Measurements from ENCODE around the gene LIPJ. TPM values are rescaled to one million over a fixed set of nuclear protein-coding genes. Genes with fewer than 3 reads are reported as not detected.

Gene LIPJ
- total RNA-seq, 5 donors from 2014 or later (not counting 1 experiment from before 2014, with no cell fraction given): 0.09 to 0.21 (median 0.16) TPM; not detected in 2

DNA sequence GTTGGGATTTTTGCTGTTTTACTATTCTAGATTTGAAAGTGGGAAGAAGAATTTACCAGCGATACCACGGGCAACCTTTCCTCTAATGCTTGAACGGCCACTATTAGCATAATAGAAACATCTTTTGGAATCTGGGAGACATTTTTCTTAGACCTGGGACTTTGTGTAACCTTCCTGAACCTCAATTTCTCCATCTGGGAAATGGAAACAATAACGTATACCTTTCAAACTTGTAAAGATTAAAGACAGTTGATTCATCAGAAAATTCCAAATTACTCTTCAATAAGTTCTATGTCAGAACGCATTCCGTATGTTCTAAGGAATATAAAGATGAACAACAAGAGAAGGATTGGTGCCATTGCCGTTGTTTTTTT, 3.0 kb upstream of the LIPJ start:
- Histone ChIP-seq H3K4me1 (ENCODE audit: control insufficient read depth in 1 of 2, extremely low read depth in 1 of 2, insufficient read depth in 2 of 2, low read length in 2 of 2) (peaks cover 5 to 12% of the 10 kb centered on the region in 2 experiments), H3K36me3 (ENCODE audit: control insufficient read depth in 2 of 2, extremely low read depth in 1 of 2, insufficient read depth in 1 of 2, low read length in 1 of 2) (no peaks in the 10 kb centered on the region), H3K27ac (ENCODE audit: low read length) (peak overlapping the region; percentile 85), H3K4me3 (ENCODE audit: control insufficient read depth in 1 of 2, extremely low read depth in 1 of 2, low read length in 1 of 2) (peak overlapping the region; percentile 81 to 84), H3K9me3 (no peaks in the 10 kb centered on the region), H3K27me3 (replicated peaks in 1 of 2; ENCODE audit: control insufficient read depth in 2 of 2, extremely low read depth in 1 of 2, insufficient read depth in 2 of 2, low read length in 1 of 2) (peaks cover 0 to 3% of the 10 kb centered on the region in 2 experiments)
- ATAC-seq (replicated peaks in 1 of 4) (no peak), DNase-seq (no peak)
- Mint-ChIP-seq H3K9me3 (peaks cover 0 to 5% (median 0%) of the 10 kb centered on the region in 3 donors), H3K4me1 (peaks cover 8 to 16% (median 11%) of the 10 kb centered on the region in 3 donors), H3K27me3 (peaks cover 0 to 3% of the 10 kb centered on the region in 2 donors), H3K27ac (peak overlapping the region; percentile 91 to 95), H3K4me3 (peak overlapping the region; percentile 87 to 92 (median 91)), H3K36me3 (peaks cover 4% of the 10 kb centered on the region)
- POLR2A ChIA-PET: interaction anchor here in 1 of 2 donors (1.0 kb wide), 1 partner anchor 765 kb away, joined by 4 read pairs; the partner anchor contains the start of gene ATAD1
- CTCF ChIA-PET: interaction anchor here (0.7 to 2.5 kb wide), 9 partner anchors 9 to 769 kb away, joined by 3 to 12 read pairs (median 7); partner anchors contain the start of gene ATAD1 (in 1 of the 2)
- WGBS (ENCODE audit: insufficient coverage): no CpG with 5 or more reads among the region's 7 CpGs

DNA sequence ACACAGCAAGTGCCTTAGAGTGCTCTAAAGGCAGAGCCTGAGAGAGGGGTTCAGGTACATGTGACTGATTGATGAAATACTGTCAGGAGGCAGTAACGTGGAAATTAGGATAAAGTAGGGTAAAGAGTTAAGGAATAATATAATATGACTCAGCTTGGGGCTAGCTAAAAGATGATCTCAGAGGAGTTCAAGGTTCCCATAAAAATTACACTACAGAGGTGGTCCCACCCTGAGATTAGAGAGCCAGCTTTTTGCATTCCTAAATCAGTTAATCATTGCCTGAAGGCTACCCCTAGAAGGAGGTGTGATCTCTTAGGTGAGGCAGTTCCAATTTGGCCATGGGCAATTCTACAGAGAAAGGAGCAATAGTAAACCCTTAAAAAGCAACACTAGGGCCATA, 5.8 kb downstream of the LIPJ start:
- Histone ChIP-seq H3K9me3 (no peaks in the 10 kb centered on the region), H3K36me3 (ENCODE audit: control insufficient read depth in 2 of 2, extremely low read depth in 1 of 2, insufficient read depth in 1 of 2, low read length in 1 of 2) (no peaks in the 10 kb centered on the region), H3K27me3 (replicated peaks in 1 of 2; ENCODE audit: control insufficient read depth in 2 of 2, extremely low read depth in 1 of 2, insufficient read depth in 2 of 2, low read length in 1 of 2) (no peaks in the 10 kb centered on the region), H3K27ac (ENCODE audit: low read length) (no peak overlapping the region), H3K4me3 (ENCODE audit: control insufficient read depth in 1 of 2, extremely low read depth in 1 of 2, low read length in 1 of 2) (no peak overlapping the region), H3K4me1 (ENCODE audit: control insufficient read depth in 1 of 2, extremely low read depth in 1 of 2, insufficient read depth in 2 of 2, low read length in 2 of 2) (no peaks in the 10 kb centered on the region)
- DNase-seq: no peak
- H3K27ac Mint-ChIP-seq: no peak overlapping the region
- H3K27me3 Mint-ChIP-seq: peaks cover 0 to 4% of the 10 kb centered on the region in 2 donors
- ChIA-PET CTCF (interaction anchor here in 1 of 2 donors (2.0 kb wide), 1 partner anchor 9 kb away, joined by 9 read pairs; the partner anchor contains the start of gene RNLS), POLR2A (no interaction called here)
- H3K4me1 Mint-ChIP-seq: no peaks in the 10 kb centered on the region
- ATAC-seq (replicated peaks in 1 of 4): no peak
- WGBS (ENCODE audit: insufficient coverage): no CpG with 5 or more reads among the region's 1 CpG
- H3K36me3 Mint-ChIP-seq: no peaks in the 10 kb centered on the region
- no peak overlapping the region for H3K4me3 Mint-ChIP-seq
- H3K9me3 Mint-ChIP-seq: no peaks in the 10 kb centered on the region

DNA sequence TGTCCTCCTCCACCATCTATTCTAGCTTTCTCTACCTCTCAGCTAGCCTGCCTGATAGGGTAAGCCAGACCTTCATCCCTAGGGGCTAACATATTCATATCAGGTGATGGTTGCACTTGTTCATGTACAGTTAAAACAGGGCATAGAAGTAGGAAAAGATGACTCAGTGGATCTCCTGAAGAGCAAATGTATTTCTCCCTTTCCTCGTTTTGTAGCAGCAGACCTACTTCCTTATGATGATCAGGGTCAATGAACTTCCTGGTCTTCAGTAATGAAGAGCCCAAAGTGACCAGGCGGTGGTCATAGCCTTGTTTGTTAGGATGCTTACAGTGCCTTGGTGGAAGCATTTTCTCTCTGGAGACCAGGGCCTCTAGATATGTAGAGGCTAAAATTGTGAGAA, 6.3 kb downstream of the LIPJ start:
- WGBS (ENCODE audit: insufficient coverage): no CpG with 5 or more reads among the region's 2 CpGs
- ATAC-seq (replicated peaks in 1 of 4) (no peak), DNase-seq (no peak)
- no peaks in the 10 kb centered on the region for H3K9me3 Mint-ChIP-seq
- H3K36me3 ChIP-seq (ENCODE audit: control insufficient read depth in 2 of 2, extremely low read depth in 1 of 2, insufficient read depth in 1 of 2, low read length in 1 of 2): no peaks in the 10 kb centered on the region
- ChIA-PET CTCF (interaction anchor here in 1 of 2 donors (0.5 to 2.0 kb wide), 2 partner anchors 10 to 674 kb away, joined by 3 to 9 read pairs; partner anchors contain the start of gene RNLS), POLR2A (no interaction called here)
- no peaks in the 10 kb centered on the region for H3K4me1 ChIP-seq (ENCODE audit: control insufficient read depth in 1 of 2, extremely low read depth in 1 of 2, insufficient read depth in 2 of 2, low read length in 2 of 2)
- no peak overlapping the region for H3K4me3 Mint-ChIP-seq
- H3K4me1 Mint-ChIP-seq: no peaks in the 10 kb centered on the region
- no peak overlapping the region for H3K27ac Mint-ChIP-seq
- peaks cover 0 to 6% of the 10 kb centered on the region in 2 donors for H3K27me3 Mint-ChIP-seq
- H3K4me3 ChIP-seq (ENCODE audit: control insufficient read depth in 1 of 2, extremely low read depth in 1 of 2, low read length in 1 of 2): no peak overlapping the region
- H3K36me3 Mint-ChIP-seq: no peaks in the 10 kb centered on the region
- H3K27ac ChIP-seq (ENCODE audit: low read length): no peak overlapping the region
- no peaks in the 10 kb centered on the region for H3K9me3 ChIP-seq
- no peaks in the 10 kb centered on the region for H3K27me3 ChIP-seq (replicated peaks in 1 of 2; ENCODE audit: control insufficient read depth in 2 of 2, extremely low read depth in 1 of 2, insufficient read depth in 2 of 2, low read length in 1 of 2)

DNA sequence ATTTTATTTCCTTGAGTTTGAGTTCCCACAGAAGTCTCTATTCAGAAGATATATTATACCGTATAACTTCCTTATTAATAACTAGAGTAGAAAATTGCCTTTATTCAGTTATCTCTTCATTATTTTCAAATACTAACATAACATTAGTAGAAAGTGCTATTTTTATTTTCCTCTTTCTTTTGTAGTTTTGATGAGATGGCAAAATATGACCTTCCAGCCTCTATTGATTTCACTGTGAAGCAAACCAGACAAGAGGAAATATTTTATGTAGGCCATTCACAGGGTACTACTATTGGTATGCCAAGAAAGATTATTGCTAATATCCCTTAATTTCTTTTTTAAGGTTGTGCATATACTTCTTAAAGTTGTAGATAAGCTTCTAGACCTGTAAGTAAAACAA, 7.9 kb downstream of the LIPJ start:
- Mint-ChIP-seq H3K27me3 (peaks cover 0 to 12% of the 10 kb centered on the region in 2 donors), H3K4me1 (no peaks in the 10 kb centered on the region), H3K27ac (no peak overlapping the region), H3K4me3 (no peak overlapping the region), H3K36me3 (no peaks in the 10 kb centered on the region), H3K9me3 (no peaks in the 10 kb centered on the region)
- ChIA-PET POLR2A (no interaction called here), CTCF (no interaction called here)
- no peaks in the 10 kb centered on the region for H3K9me3 ChIP-seq
- DNase-seq (no peak), ATAC-seq (replicated peaks in 1 of 4) (no peak)
- no peaks in the 10 kb centered on the region for H3K4me1 ChIP-seq (ENCODE audit: control insufficient read depth in 1 of 2, extremely low read depth in 1 of 2, insufficient read depth in 2 of 2, low read length in 2 of 2)
- no peak overlapping the region for H3K4me3 ChIP-seq (ENCODE audit: control insufficient read depth in 1 of 2, extremely low read depth in 1 of 2, low read length in 1 of 2)
- H3K27ac ChIP-seq (ENCODE audit: low read length): no peak overlapping the region
- no CpG with 5 or more reads among the region's 1 CpG for WGBS (ENCODE audit: insufficient coverage)
- H3K27me3 ChIP-seq (replicated peaks in 1 of 2; ENCODE audit: control insufficient read depth in 2 of 2, extremely low read depth in 1 of 2, insufficient read depth in 2 of 2, low read length in 1 of 2): no peaks in the 10 kb centered on the region
- no peaks in the 10 kb centered on the region for H3K36me3 ChIP-seq (ENCODE audit: control insufficient read depth in 2 of 2, extremely low read depth in 1 of 2, insufficient read depth in 1 of 2, low read length in 1 of 2)

DNA sequence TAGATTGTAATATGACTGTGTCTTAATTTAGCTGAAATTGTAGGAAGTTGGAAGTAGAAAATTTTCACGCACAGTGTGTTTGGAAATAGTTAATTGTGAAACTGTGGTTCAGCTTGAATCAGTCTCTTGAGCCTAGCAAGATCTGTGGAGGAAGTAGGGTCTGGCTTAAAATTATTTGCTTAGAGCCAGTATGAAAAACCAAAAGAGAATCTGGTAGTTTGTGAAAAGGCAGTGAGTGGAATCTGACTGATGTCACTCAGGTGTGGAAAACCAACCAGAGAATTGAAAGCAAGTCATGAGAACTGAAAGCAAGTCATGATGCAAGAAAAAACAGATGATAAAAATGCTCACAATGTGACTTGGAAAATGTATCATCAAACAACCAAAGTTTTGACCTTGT, 11.5 kb downstream of the LIPJ start:
- H3K9me3 ChIP-seq: no peaks in the 10 kb centered on the region
- DNase-seq (no peak), ATAC-seq (replicated peaks in 1 of 4) (no peak)
- no peak overlapping the region for H3K27ac ChIP-seq (ENCODE audit: low read length)
- 90% methylated on average over 1 of the region's 1 CpG for WGBS (ENCODE audit: insufficient coverage)
- no peaks in the 10 kb centered on the region for H3K36me3 Mint-ChIP-seq
- no peaks in the 10 kb centered on the region for H3K27me3 ChIP-seq (replicated peaks in 1 of 2; ENCODE audit: control insufficient read depth in 2 of 2, extremely low read depth in 1 of 2, insufficient read depth in 2 of 2, low read length in 1 of 2)
- no peaks in the 10 kb centered on the region for H3K36me3 ChIP-seq (ENCODE audit: control insufficient read depth in 2 of 2, extremely low read depth in 1 of 2, insufficient read depth in 1 of 2, low read length in 1 of 2)
- H3K4me3 Mint-ChIP-seq: no peak overlapping the region
- peaks cover 2 to 12% of the 10 kb centered on the region in 2 donors for H3K27me3 Mint-ChIP-seq
- no peaks in the 10 kb centered on the region for H3K4me1 ChIP-seq (ENCODE audit: control insufficient read depth in 1 of 2, extremely low read depth in 1 of 2, insufficient read depth in 2 of 2, low read length in 2 of 2)
- no peaks in the 10 kb centered on the region for H3K4me1 Mint-ChIP-seq
- no peak overlapping the region for H3K4me3 ChIP-seq (ENCODE audit: control insufficient read depth in 1 of 2, extremely low read depth in 1 of 2, low read length in 1 of 2)
- ChIA-PET CTCF (no interaction called here), POLR2A (interaction anchor here in 1 of 2 donors (0.5 kb wide), 1 partner anchor 803 kb away, joined by 4 read pairs; no protein-coding TSS in a partner anchor)
- peaks cover 0 to 5% (median 0%) of the 10 kb centered on the region in 3 donors for H3K9me3 Mint-ChIP-seq
- H3K27ac Mint-ChIP-seq: no peak overlapping the region

DNA sequence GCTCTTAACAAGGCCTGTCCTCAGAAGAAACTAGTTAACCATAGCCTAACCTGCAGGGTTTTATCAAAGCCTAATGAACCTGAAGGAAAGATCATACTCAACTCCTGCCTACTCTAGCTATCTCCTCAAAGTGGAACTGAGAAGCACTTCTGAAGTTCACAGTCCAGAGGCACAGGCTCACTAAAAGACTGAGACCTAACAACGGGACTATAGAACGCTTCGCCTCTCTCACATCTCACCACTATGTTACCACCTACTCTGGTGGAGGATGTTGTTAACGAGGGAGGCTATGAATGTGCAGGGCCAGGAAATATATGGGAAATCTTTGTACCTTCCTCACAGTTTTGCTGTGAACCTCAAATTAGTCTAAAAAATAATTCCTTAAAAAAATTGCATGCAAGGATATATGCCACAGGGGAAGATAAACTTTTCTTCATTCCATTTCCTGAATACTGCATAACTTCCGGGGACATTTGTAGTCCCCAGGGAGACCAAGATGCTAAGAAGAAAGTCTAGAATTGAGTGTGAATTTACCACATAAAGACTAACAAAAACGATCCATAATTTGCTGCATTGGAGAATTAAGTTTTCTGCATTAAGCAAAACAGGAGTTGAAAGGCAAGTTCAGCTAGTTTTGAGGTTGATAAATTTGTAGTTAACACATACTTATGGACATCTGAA, 21.6 kb downstream of the LIPJ start:
- ATAC-seq (replicated peaks in 1 of 4) (no peak), DNase-seq (no peak)
- no peaks in the 10 kb centered on the region for H3K36me3 ChIP-seq (ENCODE audit: control insufficient read depth in 2 of 2, extremely low read depth in 1 of 2, insufficient read depth in 1 of 2, low read length in 1 of 2)
- ChIA-PET POLR2A (no interaction called here), CTCF (no interaction called here)
- Mint-ChIP-seq H3K9me3 (no peaks in the 10 kb centered on the region), H3K4me1 (no peaks in the 10 kb centered on the region), H3K27me3 (peaks cover 2 to 7% of the 10 kb centered on the region in 2 donors), H3K4me3 (no peak overlapping the region), H3K36me3 (no peaks in the 10 kb centered on the region), H3K27ac (no peak overlapping the region)
- no peak overlapping the region for H3K4me3 ChIP-seq (ENCODE audit: control insufficient read depth in 1 of 2, extremely low read depth in 1 of 2, low read length in 1 of 2)
- WGBS (ENCODE audit: insufficient coverage): no CpG with 5 or more reads among the region's 6 CpGs
- no peak overlapping the region for H3K27ac ChIP-seq (ENCODE audit: low read length)
- no peaks in the 10 kb centered on the region for H3K4me1 ChIP-seq (ENCODE audit: control insufficient read depth in 1 of 2, extremely low read depth in 1 of 2, insufficient read depth in 2 of 2, low read length in 2 of 2)
- H3K27me3 ChIP-seq (replicated peaks in 1 of 2; ENCODE audit: control insufficient read depth in 2 of 2, extremely low read depth in 1 of 2, insufficient read depth in 2 of 2, low read length in 1 of 2): no peaks in the 10 kb centered on the region
- no peaks in the 10 kb centered on the region for H3K9me3 ChIP-seq

Measured in T-cell (primary cell).